HPDE6-E6E7 (cell line): ENCODE measurements around the gene KRTAP4-12.
"Not testable (repeated sequence)": the region's sequence is repeated elsewhere in the genome, so short reads cannot be mapped to it uniquely, and the experiment has no call there.

Source experiments
- DNase-seq: peaks from one replicate; pipeline ENCODE4 v3.0.0; 2011; ENCODE audit warnings: missing footprints; ENCODE audit errors: extremely low spot score

The KRTAP4-12 gene

DNA sequence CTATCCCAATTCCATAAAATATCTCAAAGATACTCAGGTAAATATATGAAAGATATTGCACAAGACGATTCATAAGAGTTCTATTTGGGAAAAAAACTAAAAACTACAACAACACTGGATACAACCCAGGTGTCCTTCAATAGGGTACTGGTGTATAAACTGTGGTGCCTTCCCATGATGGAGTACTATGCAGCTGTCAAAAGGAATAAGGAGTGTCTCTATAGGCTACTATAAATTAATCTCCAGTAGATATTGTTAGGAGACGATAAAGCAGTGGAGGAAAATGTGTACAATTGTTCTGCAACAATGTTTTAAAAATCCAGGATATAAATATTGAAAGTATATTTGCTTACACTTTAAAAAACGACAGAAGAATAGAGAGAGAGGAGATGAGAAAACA is 2.4 kb upstream of the KRTAP4-12 start:
- no peak for DNase-seq

DNA sequence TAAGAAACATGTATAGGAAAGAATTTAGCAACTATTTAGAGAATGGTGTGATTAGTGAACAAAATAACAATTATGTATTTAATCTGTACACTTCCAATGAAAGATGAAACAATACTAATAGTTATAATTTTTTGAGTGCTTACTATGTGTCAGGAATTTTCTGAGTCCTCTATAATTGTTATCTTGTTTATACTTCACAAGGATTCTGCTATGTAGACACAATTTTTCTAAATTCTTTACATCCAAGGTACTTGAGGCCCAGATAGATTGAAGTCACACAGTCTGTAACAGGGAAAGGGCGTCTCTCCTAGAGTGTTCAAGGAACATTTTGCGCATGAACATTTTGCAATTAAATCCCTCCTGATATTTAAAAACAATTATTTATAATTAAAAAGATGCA is 1.1 kb upstream of the KRTAP4-12 start:
- DNase-seq = no peak

DNA sequence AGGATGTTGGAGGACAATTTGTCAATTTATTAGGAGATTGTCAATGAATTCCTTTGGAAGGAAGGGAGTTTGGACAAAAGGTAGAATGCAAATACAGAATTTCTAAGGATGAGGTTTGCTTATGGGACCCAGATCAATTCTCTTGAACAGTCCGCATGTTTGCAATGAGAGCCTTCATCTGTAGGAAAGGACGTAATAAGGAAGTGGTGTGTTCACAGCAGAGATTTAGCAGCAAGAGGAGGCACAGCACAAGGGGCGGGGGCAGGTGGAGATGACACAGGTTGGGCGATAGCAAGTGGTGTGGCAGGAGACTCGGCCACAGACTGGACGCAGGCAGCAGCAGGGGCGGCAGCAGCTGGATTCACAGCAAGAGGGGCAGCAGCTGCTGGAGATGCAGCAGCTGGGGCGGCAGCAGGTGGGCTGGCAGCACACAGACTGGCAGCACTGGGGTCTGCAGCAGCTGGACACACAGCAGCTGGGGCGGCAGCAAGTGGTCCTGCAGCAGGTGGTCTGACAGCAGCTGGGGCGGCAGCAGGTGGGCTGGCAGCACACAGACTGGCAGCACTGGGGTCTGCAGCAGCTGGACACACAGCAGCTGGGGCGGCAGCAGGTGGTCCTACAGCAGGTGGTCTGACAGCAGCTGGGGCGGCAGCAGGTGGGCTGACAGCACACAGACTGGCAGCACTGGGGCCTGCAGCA is 541 bp downstream of the KRTAP4-12 start:
- DNase-seq = not testable (repeated sequence)

DNA sequence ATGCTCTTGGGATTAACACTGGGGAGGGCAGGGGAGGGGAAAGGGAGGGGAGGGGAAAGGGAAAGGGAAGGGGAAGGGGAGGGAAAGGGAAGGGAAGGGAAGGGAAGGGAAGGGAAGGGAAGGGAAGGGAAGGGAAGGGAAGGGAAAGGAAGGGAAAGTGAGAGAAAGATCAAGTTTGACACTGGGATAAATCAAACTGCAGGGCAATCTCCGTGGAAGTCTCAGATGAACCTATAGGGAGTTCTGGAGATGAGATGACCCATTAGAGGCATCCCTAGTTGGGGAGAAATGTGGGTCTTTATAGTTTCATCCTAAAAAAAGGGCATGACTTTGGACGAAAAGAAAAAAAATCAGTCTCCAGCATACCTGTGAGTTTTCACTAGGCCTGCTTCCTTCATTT is 2.2 kb downstream of the KRTAP4-12 start:
- no peak for DNase-seq

DNA sequence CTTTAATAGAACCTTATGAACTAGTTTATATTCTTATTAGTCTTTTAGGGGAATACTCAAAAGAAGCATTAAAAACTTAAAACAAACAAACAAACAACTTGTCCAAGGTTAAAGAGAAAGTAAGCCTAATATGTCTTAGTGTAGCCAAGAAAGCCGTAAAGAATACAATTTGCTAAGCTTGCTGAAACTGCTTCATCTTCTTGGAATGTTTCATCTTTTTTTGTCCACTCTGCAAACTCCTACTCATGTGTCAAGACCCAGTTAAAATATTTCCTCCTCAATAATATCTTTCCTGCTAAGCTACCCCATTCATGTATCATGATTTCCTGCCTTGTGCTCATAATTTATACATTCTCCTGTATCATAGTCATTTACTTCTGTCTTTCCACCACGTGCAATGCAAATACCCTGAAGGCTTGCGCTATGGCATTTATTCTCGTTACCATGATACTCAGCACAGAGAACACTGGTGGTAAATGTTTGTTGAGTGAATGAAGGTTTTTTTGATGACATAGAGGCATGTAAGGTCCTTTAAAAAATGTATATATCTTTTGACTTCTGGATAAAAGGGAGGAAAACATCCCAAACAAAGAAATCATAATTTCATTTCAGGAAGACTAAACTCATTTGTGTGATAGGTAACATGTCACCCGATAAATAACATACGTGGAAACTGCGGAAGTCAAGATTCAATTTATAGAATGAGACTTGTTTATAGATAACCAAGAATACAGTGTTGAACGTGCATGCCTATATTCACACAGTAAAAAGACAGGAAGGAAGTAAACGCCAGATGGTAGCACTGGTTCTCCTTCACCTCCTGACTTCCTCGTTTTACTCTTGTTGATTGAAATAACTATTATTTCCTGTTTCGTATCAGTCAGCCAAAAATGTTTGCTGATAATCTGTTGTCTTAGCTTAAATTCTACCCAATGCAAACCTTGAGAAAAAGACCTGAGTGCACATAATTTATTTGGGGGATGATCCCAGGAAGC is 4.0 kb downstream of the KRTAP4-12 start:
- DNase-seq = not testable (repeated sequence)

DNA sequence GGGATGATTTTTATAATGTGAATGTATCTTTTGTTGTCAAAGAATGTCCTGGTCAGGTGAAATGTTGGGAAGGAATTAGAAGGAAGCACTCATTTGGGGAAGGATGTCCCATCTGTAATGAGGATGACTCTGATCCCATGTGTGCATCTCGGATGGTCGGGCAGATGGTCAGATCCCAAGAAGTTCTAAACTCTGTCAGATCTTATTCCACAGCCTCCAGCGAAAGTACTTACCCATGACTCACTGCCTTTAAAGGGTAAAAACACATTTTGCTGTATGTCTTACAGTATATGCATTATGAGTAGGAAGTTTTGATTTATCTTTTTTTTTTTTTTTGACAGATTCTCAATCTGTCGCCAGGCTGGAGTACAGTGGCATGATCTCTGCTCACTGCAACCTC is 5.3 kb downstream of the KRTAP4-12 start:
- DNase-seq = no peak

DNA sequence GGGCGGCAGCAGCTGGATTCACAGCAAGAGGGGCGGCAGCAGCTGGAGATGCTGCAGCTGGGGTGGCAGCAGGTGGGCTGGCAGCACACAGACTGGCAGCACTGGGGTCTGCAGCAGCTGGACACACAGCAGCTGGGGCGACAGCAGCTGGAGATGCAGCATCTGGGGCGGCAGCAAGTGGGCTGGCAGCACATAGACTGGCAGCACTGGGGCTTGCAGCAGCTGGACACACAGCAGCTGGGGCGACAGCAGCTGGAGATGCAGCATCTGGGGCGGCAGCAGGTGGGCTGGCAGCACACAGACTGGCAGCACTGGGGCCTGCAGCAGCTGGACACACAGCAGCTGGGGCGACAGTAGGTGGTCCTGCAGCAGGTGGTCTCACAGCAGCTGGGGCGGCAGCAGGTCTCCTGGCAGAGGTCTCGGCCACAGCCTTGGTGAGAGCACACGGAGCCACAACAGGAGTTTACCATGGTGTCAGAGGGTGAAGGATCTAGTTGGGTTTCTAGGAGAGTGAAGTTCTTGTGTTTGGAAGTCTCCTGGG is 6.1 kb downstream of the KRTAP4-12 start, which contains the start of gene KRTAP4-11:
KRTAP4-11 (minus strand) TSS at position 528 of the 541 bp plus-strand sequence; CDS start at position 470, 58 bp downstream.
- not testable (repeated sequence) for DNase-seq

DNA sequence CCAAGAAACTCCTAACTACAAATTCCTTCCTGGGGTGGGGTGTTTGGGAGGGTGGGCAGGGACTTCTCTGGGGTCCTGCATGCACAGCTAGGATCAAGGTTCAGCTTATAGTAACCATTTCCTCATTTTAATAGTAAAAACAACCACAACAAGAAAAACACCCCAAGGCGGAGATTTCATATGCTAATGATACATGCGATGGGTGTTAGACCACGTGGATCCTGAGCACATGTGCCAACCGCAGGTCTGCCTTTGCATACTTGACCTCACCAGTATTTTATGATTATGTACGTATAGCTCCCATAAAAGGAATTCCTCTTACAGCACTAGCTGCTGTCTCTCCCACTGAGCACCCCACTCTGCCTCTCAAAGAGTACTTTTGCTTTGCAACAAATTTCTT is 7.7 kb downstream of the KRTAP4-12 start:
- no peak for DNase-seq

DNA sequence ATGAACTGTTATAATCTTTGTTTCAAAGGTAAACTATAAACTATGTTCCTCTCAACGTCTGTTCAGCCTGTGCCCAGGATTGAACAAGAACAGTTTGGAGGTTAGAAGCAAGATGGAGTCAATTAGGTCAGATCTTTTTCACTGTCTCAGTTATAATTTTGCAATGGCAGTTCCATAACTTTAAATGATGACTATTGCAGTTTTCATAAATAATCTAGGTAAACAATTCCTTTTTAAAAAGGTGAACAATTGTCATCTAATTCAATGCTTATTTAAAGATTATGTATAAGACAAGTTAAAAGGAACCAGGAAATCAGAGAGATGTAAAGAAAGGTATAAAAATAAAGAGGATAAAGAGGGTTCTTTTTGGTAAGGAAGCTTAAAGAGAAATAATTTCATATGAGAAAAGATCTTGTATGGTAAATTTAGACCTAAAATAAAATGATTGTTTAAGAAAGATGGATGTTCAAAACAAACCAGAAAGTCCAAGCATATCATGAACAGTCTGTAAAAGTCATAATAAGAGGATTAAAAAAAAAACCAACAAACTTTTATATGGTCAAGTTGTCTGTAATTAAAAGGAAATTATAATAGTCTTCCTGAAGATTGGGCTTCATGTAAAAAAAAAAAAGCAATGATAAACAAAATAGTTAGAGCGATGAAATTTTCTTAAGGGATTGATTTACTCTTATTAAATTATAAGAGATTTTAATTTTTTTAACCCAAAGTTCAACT is 12.7 kb downstream of the KRTAP4-12 start:
- DNase-seq = no peak

DNA sequence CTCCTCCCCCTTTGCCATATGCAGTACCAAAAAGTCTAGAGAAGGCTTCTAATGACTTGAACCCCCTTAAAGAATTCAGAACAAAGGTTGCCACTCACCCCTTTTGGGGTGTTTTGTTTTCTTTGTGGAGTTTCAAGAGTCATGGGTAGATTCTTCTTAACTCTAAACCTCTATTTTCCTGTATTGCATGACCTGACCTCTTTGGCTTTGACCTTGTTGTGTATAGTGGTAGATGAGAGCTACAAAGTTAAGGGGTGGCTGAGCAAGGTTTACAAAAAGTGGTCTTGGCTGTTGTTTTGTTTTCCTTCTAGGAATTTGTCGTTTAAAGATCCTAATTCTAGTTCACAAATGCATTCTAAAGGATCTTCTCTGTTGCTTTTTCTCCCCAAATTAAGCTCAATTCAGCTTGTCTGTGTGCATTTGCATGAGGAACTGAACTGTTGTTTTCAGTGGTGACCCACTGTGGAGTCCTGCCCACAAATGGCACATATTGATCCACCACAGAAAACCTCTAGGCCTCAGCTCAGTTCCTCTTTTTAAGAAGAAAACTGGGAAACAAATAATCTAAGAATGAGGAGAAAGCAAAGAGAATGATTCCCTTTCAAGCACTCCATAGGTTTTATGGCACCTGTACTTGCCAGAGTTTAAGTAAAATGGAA is 15.1 kb downstream of the KRTAP4-12 start:
- DNase-seq = not testable (repeated sequence)

DNA sequence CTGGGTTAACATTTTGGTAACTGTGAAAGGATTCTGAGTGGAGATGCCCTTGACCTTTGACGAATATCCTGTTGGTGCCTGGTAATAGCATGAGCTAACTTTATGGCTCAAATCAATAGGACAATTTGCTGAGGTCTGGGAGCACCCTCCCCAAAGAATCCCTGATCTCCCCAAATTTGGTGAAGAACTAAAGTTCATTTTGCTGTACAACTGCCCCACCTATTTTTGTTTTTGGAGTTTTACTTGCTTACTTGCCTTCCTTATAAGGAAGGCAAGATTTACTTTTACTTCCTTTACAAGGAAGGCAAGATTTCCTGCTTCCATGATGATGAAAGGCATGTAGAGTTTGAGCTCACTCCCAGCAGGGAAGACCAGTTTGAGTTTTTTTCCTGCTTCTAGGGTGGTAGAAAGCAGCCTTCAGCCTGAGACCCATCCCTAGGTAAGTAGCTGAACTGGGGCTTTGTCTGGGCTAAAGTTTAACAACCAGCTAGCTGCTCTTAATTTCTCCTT is 16.0 kb downstream of the KRTAP4-12 start:
- DNase-seq = no peak

DNA sequence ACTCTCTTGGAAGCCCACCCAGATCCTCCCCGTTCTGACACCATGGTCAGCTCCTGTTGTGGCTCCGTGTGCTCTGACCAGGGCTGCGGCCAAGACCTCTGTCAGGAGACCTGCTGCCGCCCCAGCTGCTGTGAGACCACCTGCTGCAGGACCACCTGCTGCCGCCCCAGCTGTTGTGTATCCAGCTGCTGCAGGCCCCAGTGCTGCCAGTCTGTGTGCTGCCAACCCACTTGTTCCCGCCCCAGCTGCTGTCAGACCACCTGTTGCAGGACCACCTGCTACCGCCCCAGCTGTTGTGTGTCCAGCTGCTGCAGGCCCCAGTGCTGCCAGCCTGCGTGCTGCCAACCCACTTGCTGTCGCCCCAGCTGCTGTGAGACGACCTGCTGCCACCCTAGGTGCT is 18.6 kb downstream of the KRTAP4-12 start, which contains the start of gene KRTAP4-9:
KRTAP4-9 (plus strand) TSS at position 43 of the 400 bp plus-strand sequence; CDS start at position 43, 0 bp downstream.
- DNase-seq = not testable (repeated sequence)

DNA sequence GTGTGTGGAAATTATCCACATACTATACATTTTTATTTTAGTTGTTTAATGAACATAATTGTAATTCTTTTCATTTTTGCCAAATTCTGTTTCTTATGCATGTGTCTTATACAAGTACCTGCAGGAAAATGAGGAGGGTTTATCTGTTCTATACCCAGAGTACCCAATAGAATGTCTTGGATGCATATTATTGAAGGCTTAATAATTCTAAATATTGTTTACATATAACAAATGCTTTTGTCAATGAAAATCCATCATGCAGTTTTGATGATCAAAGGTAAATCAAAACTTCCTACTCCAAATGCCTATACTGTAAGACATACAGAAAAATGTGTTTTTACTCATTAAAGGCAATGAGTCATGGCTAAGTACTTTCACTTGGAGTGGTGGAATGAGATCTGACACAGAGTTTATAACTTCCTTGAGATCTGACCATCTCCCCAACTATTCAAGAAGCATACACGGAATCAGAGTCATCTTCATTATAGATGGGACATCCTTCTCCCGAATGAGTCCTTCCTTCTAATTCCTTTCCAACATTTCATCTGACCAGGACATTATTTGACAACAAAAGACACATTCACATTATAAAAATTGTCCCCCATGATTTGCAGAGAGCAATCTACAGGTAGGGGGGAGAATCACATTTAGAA is 19.5 kb downstream of the KRTAP4-12 start:
- not testable (repeated sequence) for DNase-seq

DNA sequence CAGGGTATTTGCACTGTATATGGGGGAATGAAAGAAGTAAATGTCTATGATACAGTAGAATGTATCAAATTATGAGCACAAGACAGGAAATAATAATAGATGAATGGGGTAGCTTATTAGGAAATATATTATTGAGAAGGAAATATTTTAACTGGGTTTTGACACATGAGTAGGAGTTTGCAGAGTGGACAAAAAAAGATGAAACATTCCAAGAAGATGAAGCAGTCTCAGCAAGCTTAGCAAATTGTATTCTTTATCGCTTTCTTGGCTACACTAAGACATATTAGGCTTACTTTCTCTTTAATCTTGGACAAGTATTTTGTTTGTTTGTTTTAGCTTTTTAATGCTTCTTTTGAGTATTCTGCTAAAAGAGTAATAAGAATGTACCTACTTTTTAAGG is 20.1 kb downstream of the KRTAP4-12 start:
- no peak for DNase-seq

DNA sequence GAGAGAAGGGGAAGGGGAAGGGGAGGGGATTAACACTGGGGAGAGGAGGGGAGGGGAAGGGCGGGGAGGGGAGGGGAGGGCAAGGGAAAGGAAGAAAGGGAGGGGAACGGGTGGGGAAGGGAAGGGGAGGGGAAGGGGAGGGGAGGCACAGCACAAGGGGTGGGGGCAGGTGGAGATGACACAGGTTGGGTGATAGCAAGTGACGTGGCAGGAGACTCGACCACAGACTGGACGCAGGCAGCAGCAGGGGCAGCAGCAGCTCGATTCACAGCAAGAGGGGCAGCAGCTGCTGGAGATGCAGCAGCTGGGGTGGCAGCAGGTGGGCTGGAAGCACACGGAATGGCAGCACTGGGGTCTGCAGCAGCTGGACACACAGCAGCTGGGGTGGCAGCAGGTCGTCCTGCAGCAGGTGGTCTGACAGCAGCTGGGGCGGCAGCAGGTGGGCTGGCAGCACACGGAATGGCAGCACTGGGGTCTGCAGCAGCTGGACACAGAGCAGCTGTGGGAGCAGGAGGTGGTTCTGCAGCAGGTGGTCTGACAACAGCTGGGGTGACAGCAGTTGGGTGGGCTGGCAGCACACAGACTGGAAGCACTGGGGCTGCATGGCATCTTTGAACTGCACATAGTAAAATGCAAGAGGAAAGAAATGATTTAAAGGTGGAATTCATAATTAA is 22.3 kb downstream of the KRTAP4-12 start, which contains the start of gene KRTAP4-16:
KRTAP4-16 (minus strand) TSS at position 624 of the 674 bp plus-strand sequence; CDS start at position 624, 0 bp downstream.
- no peak for DNase-seq

DNA sequence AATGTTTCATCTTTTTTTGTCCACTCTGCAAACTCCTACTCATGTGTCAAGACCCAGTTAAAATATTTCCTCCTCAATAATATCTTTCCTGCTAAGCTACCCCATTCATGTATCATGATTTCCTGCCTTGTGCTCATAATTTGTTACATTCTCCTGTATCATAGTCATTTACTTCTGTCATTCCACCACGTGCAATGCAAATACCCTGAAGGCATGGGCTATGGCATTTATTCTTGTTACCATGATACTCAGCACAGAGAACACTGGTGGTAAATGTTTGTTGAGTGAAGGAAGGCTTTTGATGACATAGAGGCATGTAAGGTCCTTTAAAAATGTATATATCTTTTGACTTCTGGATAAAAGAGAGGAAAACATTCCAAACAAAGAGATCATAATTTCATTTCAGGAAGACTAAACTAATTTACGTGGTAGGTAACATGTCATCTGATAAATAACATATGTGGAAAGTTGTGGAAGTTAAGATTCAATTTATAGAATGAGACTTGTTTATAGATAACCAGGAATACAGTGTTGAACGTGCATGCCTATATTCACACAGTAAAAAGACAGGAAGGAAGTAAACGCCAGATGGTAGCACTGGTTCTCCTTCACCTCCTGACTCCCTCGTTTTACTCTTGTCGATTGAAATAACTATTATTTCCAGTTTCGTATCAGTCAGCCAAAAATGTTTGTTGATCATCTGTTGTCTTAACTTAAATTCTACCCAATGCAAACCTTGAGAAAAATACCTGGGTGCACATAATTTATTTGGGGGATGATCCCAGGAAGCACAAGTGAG is 24.1 kb downstream of the KRTAP4-12 start:
- DNase-seq = peak; percentile 9

DNA sequence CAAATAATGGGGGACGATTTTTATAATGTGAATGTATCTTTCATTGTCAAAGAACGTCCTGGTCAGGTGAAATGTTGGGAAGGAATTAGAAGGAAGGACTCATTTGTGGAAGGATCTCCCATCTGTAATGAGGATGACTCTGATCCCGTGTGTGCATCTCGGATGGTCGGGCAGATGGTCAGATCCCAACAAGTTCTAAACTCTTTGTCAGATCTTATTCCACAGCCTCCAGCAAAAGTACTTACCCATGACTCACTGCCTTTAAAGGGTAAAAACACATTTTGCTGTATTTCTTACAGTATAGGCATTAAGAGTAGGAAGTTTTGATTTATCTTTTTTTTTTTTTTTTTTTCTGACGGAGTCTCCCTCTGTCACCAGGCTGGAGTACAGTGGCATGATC is 25.5 kb downstream of the KRTAP4-12 start:
- DNase-seq = peak; percentile 3

DNA sequence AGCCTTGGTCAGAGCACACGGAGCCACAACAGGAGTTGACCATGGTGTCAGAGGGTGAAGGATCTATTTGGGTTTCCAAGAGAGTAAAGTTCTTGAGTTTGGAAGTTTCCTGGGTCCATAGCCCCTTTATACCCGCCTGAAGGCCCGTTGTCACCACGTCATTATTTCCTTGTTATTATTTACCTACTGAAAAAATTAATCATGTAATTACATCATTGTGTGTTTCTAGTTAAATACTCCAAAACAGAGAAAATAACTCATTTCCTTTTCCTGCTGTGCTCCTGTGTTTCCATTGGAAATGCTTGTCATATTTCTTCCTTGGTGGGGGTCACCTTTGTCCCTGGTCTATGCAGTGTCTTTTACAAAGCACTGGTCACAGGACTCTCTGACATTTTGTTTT is 25.9 kb downstream of the KRTAP4-12 start, which contains the start of gene KRTAP4-8:
KRTAP4-8 (minus strand) TSS at position 101 of the 400 bp plus-strand sequence; CDS start at position 43, 58 bp downstream.
- DNase-seq = no peak
